H1 (cell line): ENCODE data around the gene SYDE2. TPM values are rescaled to one million over a fixed set of nuclear protein-coding genes. Genes with fewer than 3 reads are reported as not detected.

ENCODE experiments used
- KDM1A ChIP-seq: fragments of 200-600, 300-600 bp; sonication (generic); IDR thresholded peaks from 2 replicates; pipeline ENCODE4 v1.7.1; 2016; ENCODE audit warnings: mild to moderate bottlenecking, low read length, borderline replicate concordance
- USF2 ChIP-seq: IDR thresholded peaks from 2 replicates; pipeline ENCODE4 v1.6.1; 2011; ENCODE audit warnings: low read length, improper control_type of control experiment
- polyA plus RNA-seq, 7 experiments: library from polyadenylated mRNA; depleted of rRNA in 3 of 7; stranded (reverse) in 5 of 7; unstranded in 2 of 7; fragments of >200 nt in 5 of 7; fragments of 200-250 nt in 2 of 7; gene quantifications; 1 replicate in 5 of 7; 2 replicates in 1 of 7; 4 replicates in 1 of 7; pipeline versions ENCODE4 v1.2.1 to v1.2.3, GENCODE V29; 2011 to 2013; ENCODE audit warnings: missing spikeins in 2 of 7, mixed read lengths in 2 of 7
- total RNA-seq: library from RNA; stranded (reverse); fragmentation: NEBNext Ultra II Directional; extraction: Animal tissue kit (Norgen Biotek cat#: 25700); gene quantifications from 2 replicates; pipeline ENCODE4 v1.2.1, GENCODE V29; 2021

SYDE2 gene
- total and polyA plus RNA-seq, 2 of the 8 experiments (the other 6 are each of a cell fraction or from before 2014, with no cell fraction given), result 1.6 to 14.6 TPM

GRCh38 chr1:85203573-85204171, 2.9 kb upstream of the SYDE2 start (continued):
- TF ChIP-seq KDM1A (no peak), USF2 (no peak)
- TF ChIP-seq, all 59 proteins: peak for 0
